Aorta (tissue), 5 donors: Measurements from ENCODE around the gene PLCD3. TPM values are rescaled to one million over a fixed set of nuclear protein-coding genes. Genes with fewer than 3 reads are reported as not detected.

Experiments
- ATAC-seq: fragments of 200-7000 bp; cut with Tn5 transposase; one replicate; pipeline ENCODE4 v1.9.1; 2022; ENCODE audit warnings: moderate library complexity; ENCODE audit not compliant: low FRiP score
- DNase-seq, 2 donors: peaks; one replicate each; pipeline ENCODE4 v3.0.0-alpha.2; 2020
- H3K27ac ChIP-seq, 2 donors: one replicate each; pipeline ENCODE4 v1.5.1; 2013; ENCODE audit warnings: low read length in 2 of 2, mild to moderate bottlenecking in 2 of 2, moderate library complexity in 2 of 2, control low read depth in 1 of 2, inconsistent platforms in 1 of 2, low read depth in 1 of 2
- H3K27me3 ChIP-seq, 2 donors: one replicate each; pipeline ENCODE4 v1.6.1; 2013; ENCODE audit warnings: control low read depth in 1 of 2, low read length in 1 of 2, mild to moderate bottlenecking in 1 of 2, moderate library complexity in 1 of 2; ENCODE audit not compliant: insufficient read depth in 2 of 2, control insufficient read depth in 1 of 2
- H3K36me3 ChIP-seq, 2 donors: one replicate each; pipeline ENCODE4 v1.6.1; 2013; ENCODE audit warnings: control low read depth in 1 of 2, low read length in 1 of 2, mild to moderate bottlenecking in 1 of 2; ENCODE audit not compliant: insufficient read depth in 2 of 2, control insufficient read depth in 1 of 2
- H3K4me1 ChIP-seq, 2 donors: one replicate each; pipeline ENCODE4 v1.6.1; 2013; ENCODE audit warnings: low read length in 2 of 2, control low read depth in 1 of 2, mild to moderate bottlenecking in 1 of 2, moderate library complexity in 1 of 2; ENCODE audit not compliant: insufficient read depth in 2 of 2, control insufficient read depth in 1 of 2
- H3K4me3 ChIP-seq, 2 donors: one replicate each; pipeline ENCODE4 v1.5.1; 2013; ENCODE audit warnings: low read length in 2 of 2, control low read depth in 1 of 2, mild to moderate bottlenecking in 1 of 2
- H3K9me3 ChIP-seq: one replicate; pipeline ENCODE4 v1.6.1; 2013; ENCODE audit warnings: mild to moderate bottlenecking, low read length; ENCODE audit not compliant: control insufficient read depth
- WGBS, 2 donors: extraction: QIAGEN DNeasy Blood & Tissue Kit; methylation state at CpG; one replicate each; pipeline ENCODE4 v1.1.7; 2013; 5-methylcytosine and 5-hydroxymethylcytosine counted together
- intact Hi-C, 2 donors: fragments of 100-400 bp; cut with DNase I; formaldehyde crosslinking; loops; one replicate each; pipeline versions ENCODE4 v1.14.2 to v1.15.0; 2022
- polyA plus RNA-seq, 2 donors: library from polyadenylated mRNA; stranded (reverse); fragments of 200-250 nt; gene quantifications; one replicate each; pipeline ENCODE4 v1.2.3, GENCODE V29; 2013
- total RNA-seq, 2 donors: library from RNA; stranded (reverse); fragmentation: NEBNext Ultra II Directional; extraction: Animal tissue kit (Norgen Biotek cat#: 25700); gene quantifications; one replicate each; pipeline ENCODE4 v1.2.1, GENCODE V29; 2021
- donor health status: healthy with polysubstance abuse.
- donor health status: Bipolar disorder and iron deficiency.
- donor health status: DM: no; HTN: no; CAD: no.
- donor health status: DM: no; HTN: no; CAD: no.
- donor health status: DM: yes; HTN: yes; CAD: no.

PLCD3 gene
- total and polyA plus RNA-seq, 4 donors, result 22.8 to 97.4 (median 94.2) TPM

- H3K9me3 ChIP-seq, result no peaks in the 10 kb centered on the region
- intact Hi-C loops, result no loop called here
- H3K4me1 ChIP-seq, result peaks cover 0 to 3% of the 10 kb centered on the region in 2 donors
- H3K4me3 ChIP-seq, result no peak overlapping the region
- peak overlapping the region in 1 of 2 donors; percentile 87 for H3K27ac ChIP-seq
- ATAC-seq (no peak), DNase-seq (no peak)
- WGBS, 2 donors, result 90 to 93% methylated on average over 23 of the region's 23 CpGs
- no peaks in the 10 kb centered on the region for H3K27me3 ChIP-seq
- peaks cover 0 to 8% of the 10 kb centered on the region in 2 donors for H3K36me3 ChIP-seq
These were observed 19.5 kb downstream of the PLCD3 start for GRCh38 chr17:45112559-45113423.

GRCh38 chr17:45111850-45112249 is 20.5 kb downstream of the PLCD3 start:
- Histone ChIP-seq H3K27me3 (no peaks in the 10 kb centered on the region), H3K27ac (peak overlapping the region; percentile 36 to 87), H3K4me3 (no peak overlapping the region), H3K4me1 (peaks cover 0 to 3% of the 10 kb centered on the region in 2 donors), H3K9me3 (no peaks in the 10 kb centered on the region), H3K36me3 (peaks cover 0 to 8% of the 10 kb centered on the region in 2 donors)
- 80 to 83% methylated on average over 11 of the region's 11 CpGs for WGBS, 2 donors
- ATAC-seq, result no peak
- DNase-seq, result no peak
- intact Hi-C loops, result no loop called here

- Histone ChIP-seq H3K27me3 (no peaks in the 10 kb centered on the region), H3K4me1 (peaks cover 0 to 3% of the 10 kb centered on the region in 2 donors), H3K27ac (peak overlapping the region; percentile 36 to 87), H3K36me3 (peaks cover 0 to 6% of the 10 kb centered on the region in 2 donors), H3K9me3 (no peaks in the 10 kb centered on the region), H3K4me3 (no peak overlapping the region)
- peak; percentile 81 for ATAC-seq
- peak in 1 of 2 donors; percentile 69 for DNase-seq
- intact Hi-C loops, result no loop called here
- 7 to 8% methylated on average over 16 of the region's 16 CpGs for WGBS, 2 donors
These were observed 21.4 kb downstream of the PLCD3 start for GRCh38 chr17:45110676-45111611.

- no peaks in the 10 kb centered on the region for H3K9me3 ChIP-seq
- no peak overlapping the region for H3K27ac ChIP-seq
- intact Hi-C loops, result no loop called here
- no peak for ATAC-seq
- 65 to 69% methylated on average over 12 of the region's 12 CpGs for WGBS, 2 donors
- H3K4me1 ChIP-seq, result peaks cover 0 to 3% of the 10 kb centered on the region in 2 donors
- no peaks in the 10 kb centered on the region for H3K27me3 ChIP-seq
- DNase-seq, result no peak
- H3K4me3 ChIP-seq, result no peak overlapping the region
- H3K36me3 ChIP-seq, result peaks cover 7 to 13% of the 10 kb centered on the region in 2 donors
These were observed 23.5 kb downstream of the PLCD3 start for GRCh38 chr17:45108595-45109521.

- intact Hi-C loops, result no loop called here
- WGBS, 2 donors, result 68% methylated on average over 9 of the region's 9 CpGs
- no peak overlapping the region for H3K27ac ChIP-seq
- DNase-seq (no peak), ATAC-seq (no peak)
- no peaks in the 10 kb centered on the region for H3K9me3 ChIP-seq
- no peak overlapping the region for H3K4me3 ChIP-seq
- H3K27me3 ChIP-seq, result no peaks in the 10 kb centered on the region
- H3K4me1 ChIP-seq, result peaks cover 0 to 3% of the 10 kb centered on the region in 2 donors
- peaks cover 7 to 17% of the 10 kb centered on the region in 2 donors for H3K36me3 ChIP-seq
These were observed 24.3 kb downstream of the PLCD3 start for GRCh38 chr17:45108051-45108450.

GRCh38 chr17:45107293-45108010 is 24.9 kb downstream of the PLCD3 start:
- WGBS, 2 donors, result 58 to 62% methylated on average over 13 of the region's 13 CpGs
- Histone ChIP-seq H3K27ac (peak overlapping the region in 1 of 2 donors; percentile 16), H3K9me3 (no peaks in the 10 kb centered on the region), H3K36me3 (peaks cover 7 to 19% of the 10 kb centered on the region in 2 donors), H3K4me1 (peaks cover 0 to 3% of the 10 kb centered on the region in 2 donors), H3K27me3 (no peaks in the 10 kb centered on the region), H3K4me3 (no peak overlapping the region)
- DNase-seq (no peak), ATAC-seq (no peak)
- intact Hi-C loops, result no loop called here

- intact Hi-C loops, result no loop called here
- peak overlapping the region in 1 of 2 donors; percentile 70 for H3K27ac ChIP-seq
- no peak overlapping the region for H3K4me3 ChIP-seq
- 29 to 31% methylated on average over 5 of the region's 5 CpGs for WGBS, 2 donors
- peaks cover 7 to 15% of the 10 kb centered on the region in 2 donors for H3K36me3 ChIP-seq
- no peaks in the 10 kb centered on the region for H3K27me3 ChIP-seq
- peaks cover 0 to 2% of the 10 kb centered on the region in 2 donors for H3K4me1 ChIP-seq
- no peak for DNase-seq
- ATAC-seq, result no peak
- no peaks in the 10 kb centered on the region for H3K9me3 ChIP-seq
These were observed 25.7 kb downstream of the PLCD3 start for GRCh38 chr17:45106582-45106981.
